Endothelial cell of umbilical vein (primary cell): ENCODE data around the gene ABCB9. TPM values are rescaled to one million over a fixed set of nuclear protein-coding genes. Genes with fewer than 3 reads are reported as not detected.
A peak's percentile ranks its signal among the peaks of the same experiment; 100 is the strongest.

Experiments used
- BruUV-seq: library from RNA; stranded (reverse); fragments of 400-500 nt; replicated peaks from 2 replicates; lab custom pipeline; 2021; lab: Mats Ljungman, UMichigan
- CTCF ChIA-PET: fragments of 300-600, 350-600 bp; sonication (Branson Sonifier 250); formaldehyde crosslinking; loops from one replicate; lab custom pipeline; 2021; ENCODE audit warnings: antibody characterized with exemption, inconsistent platforms; lab: Charles Lee
- POLR2A ChIA-PET: fragments of 300-600, 350-600 bp; sonication (Branson Sonifier 250); formaldehyde crosslinking; loops from one replicate; lab custom pipeline; 2021; ENCODE audit warnings: antibody characterized with exemption, inconsistent platforms; lab: Charles Lee
- DNase-seq: peaks from one replicate; pipeline ENCODE4 v3.0.0-alpha.2; 2011; ENCODE audit warnings: low read depth, low spot score
- FAIRE-seq: peaks from 2 replicates; lab custom pipeline; 2011; peaks lifted over from hg19 to GRCh38; lab: Jason Lieb, UNC
- H2AFZ ChIP-seq: 2 replicates; pipeline ENCODE4 v1.6.0; 2012; ENCODE audit warnings: low read depth, low read length, control low read depth, inconsistent platforms
- H3K27ac ChIP-seq: 2 replicates; pipeline ENCODE4 v1.5.1; 2011; ENCODE audit warnings: low read depth, mild to moderate bottlenecking, control low read depth, low read length, moderate library complexity; ENCODE audit not compliant: insufficient read depth
- H3K27me3 ChIP-seq, 2 experiments: 2 replicates each; pipeline versions ENCODE4 v1.6.0 to v1.6.1; 2011; ENCODE audit warnings: low read length in 2 of 2, mixed read lengths in 1 of 2; ENCODE audit not compliant: control insufficient read depth in 2 of 2, insufficient read depth in 2 of 2
- H3K36me3 ChIP-seq, 2 experiments: 2 replicates in 1 of 2; 3 replicates in 1 of 2; pipeline ENCODE4 v1.5.1; 2011; ENCODE audit warnings: low read length in 2 of 2, mild to moderate bottlenecking in 1 of 2, moderate library complexity in 1 of 2; ENCODE audit not compliant: control insufficient read depth in 2 of 2, insufficient read depth in 2 of 2; ENCODE audit errors: extremely low read depth in 1 of 2
- H3K4me1 ChIP-seq: 3 replicates; pipeline ENCODE4 v1.5.1; 2011; ENCODE audit warnings: mild to moderate bottlenecking, low read length; ENCODE audit not compliant: control insufficient read depth, insufficient read depth; ENCODE audit errors: extremely low read depth
- H3K4me2 ChIP-seq: 2 replicates; pipeline ENCODE4 v1.6.1; 2011; ENCODE audit warnings: low read length, control low read depth, mixed read lengths; ENCODE audit not compliant: insufficient read depth
- H3K4me3 ChIP-seq, 3 experiments: fragments of 200-600 bp in 1 of 3; sonication (generic), shearing (Covaris generic) in 1 of 3; replicated peaks in 1 of 3; 2 replicates each; pipeline ENCODE4 v1.5.1; 2011 to 2016; ENCODE audit warnings: control low read depth in 3 of 3, low read length in 3 of 3, mild to moderate bottlenecking in 2 of 3, inconsistent platforms in 1 of 3, low read depth in 1 of 3, moderate library complexity in 1 of 3; ENCODE audit not compliant: insufficient read depth in 1 of 3
- H3K79me2 ChIP-seq: 2 replicates; pipeline ENCODE4 v1.6.0; 2012; ENCODE audit warnings: low read length, inconsistent platforms; ENCODE audit not compliant: control insufficient read depth, insufficient read depth
- H3K9ac ChIP-seq: replicated peaks from 2 replicates; pipeline ENCODE3; 2011; ENCODE audit warnings: low read length, control low read depth; ENCODE audit not compliant: insufficient read depth; ENCODE audit errors: extremely low read depth
- H3K9me1 ChIP-seq: replicated peaks from 3 replicates; pipeline ENCODE4 v1.6.0; 2011; ENCODE audit warnings: mild to moderate bottlenecking, low read length; ENCODE audit not compliant: control insufficient read depth, insufficient read depth; ENCODE audit errors: extremely low read depth
- H3K9me3 ChIP-seq: replicated peaks from 2 replicates; pipeline ENCODE4 v1.5.1; 2012; ENCODE audit warnings: low read length, inconsistent platforms; ENCODE audit not compliant: control insufficient read depth, insufficient read depth
- H4K20me1 ChIP-seq: replicated peaks from 2 replicates; pipeline ENCODE3; 2011; ENCODE audit warnings: mild to moderate bottlenecking, low read length; ENCODE audit not compliant: control insufficient read depth, insufficient read depth; ENCODE audit errors: extremely low read depth
- CTCF ChIP-seq, 2 donors: IDR thresholded peaks; 1 replicate in 1 of 2; 2 replicates in 1 of 2; pipeline ENCODE4 v1.5.1; 2011; ENCODE audit warnings: low read length in 2 of 2, mild to moderate bottlenecking in 2 of 2, moderate library complexity in 2 of 2, control low read depth in 1 of 2, inconsistent platforms in 1 of 2, low read depth in 1 of 2; ENCODE audit not compliant: insufficient read depth in 1 of 2; ENCODE audit errors: extremely low read depth in 1 of 2
- EZH2 ChIP-seq: IDR thresholded peaks from 2 replicates; pipeline ENCODE4 v1.6.1; 2012; ENCODE audit warnings: borderline replicate concordance, low read depth, mild to moderate bottlenecking, moderate library complexity, low read length, inconsistent platforms; ENCODE audit not compliant: severe bottlenecking
- FOS ChIP-seq: IDR thresholded peaks from 2 replicates; pipeline ENCODE4 v1.6.1; 2011; ENCODE audit warnings: mild to moderate bottlenecking, low read length, moderate library complexity, borderline replicate concordance; ENCODE audit not compliant: insufficient read depth
- GATA2 ChIP-seq: IDR thresholded peaks from 2 replicates; pipeline ENCODE4 v1.7.0; 2011; ENCODE audit warnings: low read depth, mild to moderate bottlenecking, moderate library complexity, mixed read lengths, low read length; ENCODE audit not compliant: insufficient read length, insufficient read depth
- JUN ChIP-seq: IDR thresholded peaks from 2 replicates; pipeline ENCODE4 v1.6.1; 2011; ENCODE audit warnings: borderline replicate concordance, low read depth; ENCODE audit not compliant: insufficient read length, insufficient read depth
- MAX ChIP-seq: IDR thresholded peaks from 2 replicates; pipeline ENCODE4 v1.6.1; 2011; ENCODE audit not compliant: insufficient read depth, insufficient read length
- MYC ChIP-seq: IDR thresholded peaks from one replicate; pipeline ENCODE4 v1.6.1; 2011; ENCODE audit warnings: mild to moderate bottlenecking, low read depth, low read length
- POLR2A ChIP-seq: IDR thresholded peaks from 2 replicates; pipeline ENCODE4 v1.6.1; 2012; ENCODE audit warnings: low read depth, mild to moderate bottlenecking, control low read depth, low read length
- POLR2AphosphoS5 ChIP-seq: IDR thresholded peaks from 2 replicates; pipeline ENCODE4 v1.6.1; 2012; ENCODE audit warnings: low read depth, mild to moderate bottlenecking, control low read depth, low read length, moderate library complexity; ENCODE audit not compliant: insufficient read depth
- dilution Hi-C: fragments of 300-500 bp; cut with MboI; formaldehyde crosslinking; loops from one replicate; pipeline ENCODE4 v1.15.0; 2019; ENCODE audit warnings: low sequenced_read_pairs; ENCODE audit not compliant: extremely low pct_ligation_motif_present
- intact Hi-C: fragments of 100-400 bp; cut with micrococcal nuclease; formaldehyde crosslinking; loops from one replicate; pipeline ENCODE4 v1.10.0; 2022
- polyA plus RNA-seq, 4 experiments: library from polyadenylated mRNA; depleted of rRNA in 3 of 4; stranded (reverse) in 3 of 4; unstranded in 1 of 4; fragments of >200 nt; gene quantifications; 2 replicates each; pipeline versions ENCODE4 v1.2.1 to v1.2.3, GENCODE V29; 2011 to 2012; ENCODE audit warnings: missing spikeins in 1 of 4
- total RNA-seq: library from RNA; stranded (reverse); gene quantifications from 2 replicates; pipeline ENCODE4 v1.2.3, GENCODE V29; 2021

ABCB9 gene
- total and polyA plus RNA-seq, 2 donors (not counting 3 experiments of a cell fraction or from before 2014, with no cell fraction given), result 11.7 to 16.9 TPM

GRCh38 chr12:122946690-122947341, 19.4 kb downstream of the ABCB9 start:
- POLR2A ChIA-PET, result interaction anchor here (0.6 to 1.3 kb wide), 5 partner anchors 12 to 534 kb away, joined by 3 to 6 read pairs (median 5); partner anchors contain the start of gene ABCB9

More at GRCh38 chr12:122946690-122947341, 19.4 kb downstream of the ABCB9 start:
- no peaks in the 10 kb centered on the region for H3K27me3 ChIP-seq
- H3K4me3 ChIP-seq, result no peak overlapping the region
- TF ChIP-seq FOS (peak; percentile 94), EZH2 (no peak), POLR2AphosphoS5 (peak; percentile 82), POLR2A (peak; percentile 41), MAX (peak; percentile 94), MYC (peak; percentile 95), GATA2 (no peak), JUN (peak; percentile 95), CTCF (IDR thresholded peaks at IDR 0.05; ENCODE audit: extremely low read depth in 1 of 2, insufficient read depth in 1 of 2, low read depth in 1 of 2, low read length in 2 of 2) (peak; percentile 26 to 38)
- H3K79me2 ChIP-seq, result no peaks in the 10 kb centered on the region
- dilution Hi-C loops (no loop called here), intact Hi-C loops (loop anchor here (1.0 kb wide), 2 partner anchors 11 to 75 kb away; no protein-coding TSS in a partner anchor)
- H3K4me1 ChIP-seq, result peaks cover 53% of the 10 kb centered on the region
- H3K9me3 ChIP-seq, result no peaks in the 10 kb centered on the region
- FAIRE-seq, result peak; percentile 100
- H2AFZ ChIP-seq, result peak overlapping the region; percentile 4
- BruUV-seq, result no TSS peak
- H3K9me1 ChIP-seq, result no peaks in the 10 kb centered on the region
- no peak overlapping the region for H3K4me2 ChIP-seq
- H3K36me3 ChIP-seq, result no peaks in the 10 kb centered on the region
- no peaks in the 10 kb centered on the region for H4K20me1 ChIP-seq
- CTCF ChIA-PET, result interaction anchor here (0.7 to 19.1 kb wide), 16 partner anchors 8 to 309 kb away, joined by 3 to 200 read pairs (median 4); partner anchors contain the start of genes ARL6IP4 and OGFOD2
- peak overlapping the region; percentile 36 for H3K9ac ChIP-seq
- peak overlapping the region; percentile 85 for H3K27ac ChIP-seq
- peak; percentile 96 for DNase-seq
